Measurements from ENCODE around the gene LTO1.
"Not testable (repeated sequence)": the region's sequence is repeated elsewhere in the genome, so short reads cannot be mapped to it uniquely, and the experiment has no call there.

LTO1 gene

DNA sequence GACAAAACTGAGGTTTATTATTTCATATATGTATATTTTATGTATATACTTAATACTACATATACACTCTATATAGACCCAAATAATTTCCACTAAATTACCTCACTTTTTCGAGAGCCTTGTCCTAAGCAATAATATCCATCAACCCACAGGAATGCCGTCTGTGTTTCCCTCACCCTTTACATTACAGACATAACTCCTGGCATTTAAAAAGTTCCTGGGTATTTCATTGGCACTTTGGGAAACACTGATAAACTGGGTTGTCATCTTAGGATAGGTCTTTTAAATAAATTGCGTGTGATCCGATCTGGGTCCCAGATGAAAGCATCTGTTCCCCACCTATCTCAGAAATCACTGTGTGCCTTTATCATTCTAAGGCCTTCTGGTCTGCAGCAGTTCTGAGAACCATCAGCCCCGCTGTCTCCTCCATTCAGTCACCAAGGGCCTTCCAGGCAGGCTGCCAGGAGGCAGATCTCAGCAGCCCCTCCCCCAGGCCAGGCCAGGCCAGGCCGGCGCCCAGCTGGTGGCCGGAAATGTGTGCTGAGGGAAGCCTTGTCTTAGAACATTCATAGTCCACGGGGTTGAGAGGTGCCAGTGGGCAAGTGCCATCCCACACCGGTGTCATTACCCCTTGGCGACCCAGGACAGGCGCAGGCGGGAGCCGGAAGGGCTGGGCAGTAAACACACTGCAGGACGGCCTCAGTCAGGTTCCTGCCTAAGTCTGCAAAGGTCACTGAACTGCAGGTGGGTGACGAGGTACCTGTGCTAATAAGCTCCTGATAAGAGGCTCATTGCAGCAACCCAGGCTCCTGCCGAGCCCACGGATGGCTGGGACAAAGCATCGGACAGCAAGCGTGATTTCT is 25.4 kb upstream of the LTO1 start:
- no peak for DNase-seq (ENCODE audit: low read depth in 2 of 2)

DNA sequence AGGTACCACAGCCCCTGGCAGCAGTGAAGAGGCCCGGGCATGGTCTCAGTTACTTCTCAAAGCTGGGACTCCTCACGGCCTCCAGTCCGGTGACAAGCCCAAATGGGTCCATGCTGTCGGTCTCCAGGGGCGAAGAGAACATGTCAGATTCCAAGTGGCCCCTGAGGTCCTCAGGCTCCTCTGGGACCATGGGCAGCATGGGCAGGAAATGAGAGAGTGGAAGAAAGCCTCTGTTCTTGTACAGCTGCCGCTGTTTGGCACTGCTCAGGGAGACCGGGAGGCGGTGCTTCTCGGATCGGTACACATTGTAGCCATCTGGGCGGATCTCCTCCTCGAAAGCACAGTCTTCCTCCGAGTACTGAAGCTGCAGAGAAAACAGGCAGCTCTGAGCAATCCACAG is 24.1 kb upstream of the LTO1 start:
- no peak for DNase-seq (ENCODE audit: low read depth in 2 of 2)

DNA sequence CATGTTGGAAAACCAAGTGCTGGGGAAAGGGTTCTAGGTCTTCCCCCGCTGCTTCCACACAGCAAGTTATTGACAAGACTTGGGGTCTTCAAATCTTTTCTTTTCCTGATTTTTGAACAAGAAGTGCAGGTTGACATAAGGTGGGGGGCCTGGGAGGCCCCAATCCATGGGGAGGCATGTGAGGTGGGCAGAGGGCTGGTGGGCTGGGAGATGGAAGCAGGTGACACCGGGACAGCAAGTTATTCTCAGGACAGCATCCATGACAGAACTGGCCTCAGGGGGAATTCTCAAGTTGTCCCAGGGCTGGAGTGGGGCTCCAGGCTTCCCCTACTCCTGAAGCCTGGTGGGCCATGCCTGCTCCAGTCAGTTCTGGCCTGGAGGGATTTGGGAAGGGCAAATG is 23.2 kb upstream of the LTO1 start:
- DNase-seq (ENCODE audit: low read depth in 2 of 2), result no peak

DNA sequence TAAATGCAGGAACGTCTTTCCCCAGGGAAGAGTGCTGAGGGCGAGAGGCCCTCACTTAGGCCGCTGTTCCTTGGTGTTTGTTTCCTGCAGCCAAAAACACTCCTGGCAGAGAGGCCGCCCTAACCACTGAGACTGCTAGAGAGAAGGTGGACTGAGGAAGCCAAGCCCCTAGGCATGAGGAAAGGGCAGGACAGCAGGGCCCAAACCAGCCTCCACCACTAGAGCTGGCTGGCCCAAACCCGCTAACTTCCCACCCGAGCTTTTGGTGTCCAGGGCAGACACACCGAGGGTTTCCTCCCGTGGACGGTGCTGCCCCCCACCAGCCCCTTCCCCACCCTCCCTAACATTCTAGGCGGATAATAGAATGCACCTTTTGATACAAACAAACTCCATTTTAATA is 22.7 kb upstream of the LTO1 start:
- DNase-seq (ENCODE audit: low read depth in 2 of 2), result no peak

DNA sequence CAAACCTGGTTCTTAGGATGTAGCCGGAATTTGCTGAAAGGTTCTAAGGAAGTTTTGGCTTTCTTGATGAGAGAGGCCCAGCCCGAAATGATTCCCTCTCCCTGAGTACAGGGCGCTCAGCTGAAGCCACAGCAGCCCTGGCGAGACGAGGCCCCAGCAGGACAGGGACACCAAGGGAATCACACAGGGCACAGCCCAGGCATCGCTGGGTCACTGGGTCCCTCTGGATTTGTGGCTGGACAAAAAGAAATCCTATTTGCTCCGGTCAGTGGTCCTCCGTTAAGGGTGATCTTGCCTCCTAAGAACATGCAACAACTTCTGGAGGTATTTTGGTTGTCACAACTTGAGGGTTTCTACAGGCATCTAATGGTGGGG is 22.3 kb upstream of the LTO1 start:
- DNase-seq (ENCODE audit: low read depth in 2 of 2), result no peak

DNA sequence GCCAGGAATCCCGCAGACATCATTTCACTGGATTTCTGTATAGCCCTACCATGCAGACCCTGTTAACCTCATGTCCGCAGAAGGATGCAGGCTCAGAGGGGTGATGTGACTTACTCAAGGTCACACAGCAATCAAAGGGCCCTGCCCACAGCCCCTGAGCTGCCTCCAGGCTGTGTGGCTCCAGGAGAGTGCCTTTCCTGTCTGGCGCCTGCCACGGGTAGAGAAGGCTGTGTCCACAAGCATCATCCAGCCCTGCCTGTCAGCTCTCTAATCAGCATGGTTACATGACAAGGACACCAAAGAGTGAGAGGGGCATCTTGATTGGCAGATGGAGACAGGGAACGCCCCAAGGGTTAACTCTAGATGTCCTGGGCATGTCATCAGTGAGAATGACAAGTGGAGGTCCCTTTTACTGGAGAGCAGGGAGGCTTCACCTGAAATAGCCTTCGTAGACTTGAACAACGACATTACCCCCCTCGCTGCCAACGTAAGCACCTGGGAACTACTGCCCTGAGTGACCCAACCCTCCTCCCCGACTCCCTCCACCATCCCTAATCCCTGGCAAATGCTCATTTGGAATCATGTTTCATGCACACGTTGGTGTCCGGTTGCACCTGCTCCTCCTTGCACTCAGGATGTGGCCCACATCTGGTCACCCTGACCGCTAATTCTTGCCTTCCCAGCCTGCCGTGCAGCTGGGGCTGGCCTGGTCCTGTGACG is 21.8 kb upstream of the LTO1 start:
- DNase-seq (ENCODE audit: low read depth in 2 of 2), result no peak

DNA sequence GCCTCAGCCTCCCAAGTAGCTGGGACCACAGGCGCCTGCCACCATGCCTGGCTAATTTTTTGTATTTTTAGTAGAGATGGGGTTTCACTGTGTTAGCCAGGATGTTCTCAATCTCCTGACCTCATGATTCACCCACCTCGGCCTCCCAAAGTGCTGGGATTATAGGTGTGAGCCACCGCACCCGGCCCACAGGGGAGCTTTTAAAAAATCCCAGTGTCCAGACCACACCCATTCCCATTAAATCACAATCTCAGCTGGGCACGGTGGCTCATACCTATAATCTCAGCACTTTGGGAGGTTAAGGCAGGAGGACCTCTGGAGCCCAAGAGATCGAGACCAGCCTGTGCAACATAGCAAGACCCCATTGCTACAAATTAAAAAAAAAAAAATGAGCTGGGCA is 20.8 kb upstream of the LTO1 start:
- not testable (repeated sequence) for DNase-seq (ENCODE audit: low read depth in 2 of 2)

DNA sequence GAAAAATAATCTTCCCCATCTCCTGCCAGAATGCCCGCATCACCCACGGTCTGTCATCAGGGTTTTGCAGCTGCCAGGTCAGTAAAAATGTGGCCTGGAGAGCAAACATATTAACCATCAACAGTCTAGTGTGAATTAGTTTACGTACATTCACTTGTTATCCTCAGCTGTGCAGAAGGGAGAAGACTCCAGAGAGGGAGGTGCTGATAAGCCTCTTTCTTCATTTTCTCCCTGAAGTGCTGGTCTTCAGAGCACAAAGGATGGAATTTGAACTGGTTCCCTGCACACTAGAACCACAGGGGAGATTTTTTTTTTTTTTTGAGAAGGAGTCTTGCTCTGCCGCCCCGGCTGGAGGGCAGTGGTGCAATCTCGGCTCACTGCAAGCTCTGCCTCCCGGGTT is 20.4 kb upstream of the LTO1 start:
- DNase-seq (ENCODE audit: low read depth in 2 of 2), result no peak

DNA sequence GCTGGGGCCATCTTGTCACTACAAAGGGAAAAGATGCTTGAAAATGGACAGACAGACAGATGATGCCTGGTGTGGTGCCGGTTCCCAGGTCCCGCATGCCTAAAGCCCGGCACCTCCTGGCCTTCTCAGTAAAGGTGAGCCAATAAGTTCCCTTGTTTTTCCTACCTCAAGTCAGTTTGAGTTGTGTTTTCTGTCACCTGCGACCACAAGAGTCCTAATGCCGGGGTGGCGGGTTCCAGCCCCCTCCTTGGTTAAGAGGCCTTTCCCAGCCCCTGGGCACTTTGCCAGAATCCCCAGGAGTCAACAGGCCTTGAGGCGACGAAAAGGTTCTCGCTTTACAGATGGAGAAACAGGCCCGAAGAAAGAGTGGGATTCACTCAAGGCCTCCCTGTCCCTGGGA is 19.6 kb upstream of the LTO1 start:
- DNase-seq (ENCODE audit: low read depth in 2 of 2), result no peak

DNA sequence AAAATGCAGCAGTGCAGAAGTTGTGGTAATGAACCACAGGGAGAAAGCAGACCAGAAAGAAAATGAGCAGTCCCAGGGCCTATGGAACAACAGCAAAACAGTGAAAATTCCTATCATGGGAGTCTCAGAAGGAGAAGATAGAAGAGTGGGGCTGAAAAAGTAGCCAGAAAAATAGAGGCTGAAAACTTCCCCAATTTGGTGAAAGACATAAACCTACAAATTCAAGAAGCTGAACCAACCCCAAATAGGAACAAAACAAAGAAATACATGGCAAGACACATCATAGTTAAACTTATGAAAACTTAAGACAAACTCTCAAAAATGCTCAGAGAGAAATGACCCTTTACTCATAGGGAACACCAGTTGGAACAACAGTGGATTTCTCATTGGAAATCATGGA is 17.3 kb upstream of the LTO1 start:
- no peak for DNase-seq (ENCODE audit: low read depth in 2 of 2)

DNA sequence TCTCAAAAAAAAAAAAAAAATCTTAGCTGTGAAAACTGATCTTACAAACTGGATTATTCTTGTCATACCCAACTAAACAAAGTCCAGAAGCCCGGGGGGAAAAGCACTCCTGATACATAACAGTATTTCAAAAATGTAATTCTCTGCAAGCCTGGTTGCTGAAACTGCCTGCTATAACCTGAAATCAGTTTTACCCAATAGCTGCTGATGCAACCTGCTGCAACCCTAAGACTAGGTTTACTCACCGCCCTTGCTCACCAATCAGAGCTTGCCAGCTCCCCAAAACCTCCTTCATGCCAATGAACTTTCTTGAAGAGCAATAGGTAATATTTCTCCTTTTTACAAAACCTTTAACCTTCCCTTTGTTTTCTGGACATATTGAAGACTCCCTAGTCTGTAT is 16.3 kb upstream of the LTO1 start:
- no peak for DNase-seq (ENCODE audit: low read depth in 2 of 2)

DNA sequence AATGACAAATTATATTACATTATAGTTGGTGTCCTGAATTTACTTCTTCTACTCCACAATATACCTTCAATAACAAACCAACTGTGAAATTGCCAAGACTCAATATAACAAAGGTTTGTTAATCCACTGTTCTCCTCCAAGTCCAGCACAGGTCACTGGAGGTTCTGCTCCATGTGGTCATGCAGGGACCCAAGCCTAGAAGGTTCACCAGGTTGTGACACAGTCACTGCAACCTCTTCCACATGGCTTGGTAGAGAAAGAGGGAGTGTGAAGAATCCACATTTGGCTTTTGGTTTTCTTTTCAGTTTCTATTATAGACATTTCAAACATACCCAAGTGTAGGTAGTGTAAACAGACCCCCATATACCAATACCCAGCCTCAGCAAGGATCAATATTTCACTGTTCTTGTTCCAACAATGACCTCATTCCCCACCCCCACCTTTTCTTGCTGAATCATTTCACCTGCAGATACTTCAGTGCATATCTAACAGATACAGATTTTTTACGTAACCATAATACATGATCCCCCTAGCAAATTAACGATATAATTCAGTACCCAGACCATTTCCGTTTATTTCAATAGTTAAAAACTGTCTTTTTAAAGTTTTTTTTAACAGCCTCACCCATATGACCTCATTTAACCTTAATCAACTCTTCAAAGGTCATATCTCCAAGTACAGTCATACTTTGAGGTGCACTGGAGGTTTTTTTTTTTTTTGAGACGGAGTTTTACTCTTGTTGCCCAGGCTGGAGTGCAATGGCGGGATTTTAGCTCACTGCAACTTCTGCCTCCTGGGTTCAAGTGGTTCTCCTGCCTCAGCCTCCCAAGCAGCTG is 14.5 kb upstream of the LTO1 start:
- DNase-seq (ENCODE audit: low read depth in 2 of 2), result no peak

DNA sequence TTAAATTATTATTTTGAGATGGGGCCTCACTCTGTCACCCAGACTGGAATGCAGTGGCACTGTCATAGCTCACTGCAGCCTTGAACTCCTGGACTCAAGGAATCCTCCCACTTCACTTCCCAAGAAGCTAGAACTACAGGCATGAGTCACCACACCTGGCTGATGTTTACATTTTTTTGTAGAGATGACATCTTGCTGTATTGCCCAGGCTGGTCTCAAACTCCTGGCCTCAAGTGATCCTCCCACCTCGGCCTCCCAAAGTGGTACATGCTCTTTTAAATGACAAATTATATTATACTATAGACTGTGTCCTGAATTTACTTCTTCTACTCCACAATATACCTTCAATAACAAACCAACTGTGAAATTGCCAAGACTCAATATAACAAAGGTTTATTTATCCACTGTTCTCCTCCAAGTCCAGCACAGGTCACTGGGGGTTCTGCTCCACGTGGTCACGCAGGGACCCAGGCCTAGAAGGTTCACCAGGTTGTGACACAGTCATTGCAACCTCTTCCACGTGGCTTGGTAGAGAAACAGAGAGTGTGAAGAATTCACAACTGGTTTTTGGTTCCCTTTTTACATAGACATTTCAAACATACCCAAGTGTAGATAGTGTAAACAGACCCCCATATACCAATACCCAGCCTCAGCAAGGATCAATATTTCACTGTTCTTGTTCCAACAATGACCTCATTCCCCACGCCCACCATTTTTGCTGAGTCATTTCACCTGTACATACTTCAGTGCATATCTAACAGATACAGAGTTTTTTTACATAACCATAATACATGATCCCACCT is 13.0 kb upstream of the LTO1 start:
- DNase-seq (ENCODE audit: low read depth in 2 of 2), result not testable (repeated sequence)

DNA sequence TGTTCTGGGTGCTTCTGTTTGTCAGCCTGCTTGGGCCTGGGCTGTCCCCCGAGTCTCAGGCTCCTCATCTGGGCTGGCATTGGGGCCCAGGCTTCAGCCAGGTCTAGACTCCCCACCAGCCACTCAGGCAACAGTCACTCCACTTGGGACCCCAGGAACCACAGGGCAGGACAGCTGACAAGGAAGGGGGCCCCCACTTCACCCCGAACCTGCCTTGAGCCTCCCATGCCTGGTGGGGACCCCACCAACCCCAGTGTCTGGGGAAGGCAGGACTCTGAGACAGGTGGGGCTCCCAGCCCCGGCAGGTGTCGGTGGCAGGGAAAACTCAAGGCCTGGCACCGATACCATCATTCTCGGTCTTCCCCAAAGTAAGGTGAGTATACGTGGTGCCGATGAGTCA is 11.7 kb upstream of the LTO1 start:
- no peak for DNase-seq (ENCODE audit: low read depth in 2 of 2)

DNA sequence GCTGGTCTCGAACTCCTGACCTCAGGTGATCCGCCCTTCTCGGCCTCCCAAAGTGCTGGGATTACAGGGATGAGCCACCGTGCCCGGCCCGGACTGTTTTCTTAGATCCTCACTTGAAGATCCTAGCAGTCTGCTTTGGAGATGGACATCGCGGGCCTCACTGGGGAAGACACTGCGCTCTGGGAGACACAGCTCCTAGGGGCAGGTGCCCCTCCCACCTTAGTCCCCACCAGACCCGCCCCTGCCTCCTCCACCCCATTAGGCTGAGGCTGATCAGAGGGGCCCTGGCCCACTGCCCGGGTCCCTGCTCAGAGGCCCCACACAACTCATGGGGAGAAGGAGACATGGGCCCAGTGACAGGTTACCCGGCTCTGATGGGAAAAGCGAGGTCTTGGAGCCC is 11.3 kb upstream of the LTO1 start:
- DNase-seq (ENCODE audit: low read depth in 2 of 2), result no peak

DNA sequence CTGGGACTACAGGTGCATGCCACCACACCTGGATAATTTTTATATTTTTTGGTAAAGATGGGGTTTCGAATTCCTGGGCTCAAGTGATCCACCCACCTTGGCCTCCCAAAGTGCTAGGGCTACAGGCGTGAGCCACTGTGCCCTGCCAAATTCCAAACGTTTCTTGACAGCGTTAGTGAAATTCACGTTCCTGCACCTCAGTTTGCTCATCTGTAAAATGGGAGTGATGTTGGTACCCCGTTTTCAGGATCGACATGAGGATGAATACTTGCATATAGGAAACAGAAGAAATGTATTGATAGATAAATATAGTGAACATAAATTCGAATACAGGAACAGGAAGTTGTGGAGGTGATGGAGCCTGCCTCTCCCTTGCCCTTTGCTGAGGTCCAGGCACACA is 10.2 kb upstream of the LTO1 start:
- no peak for DNase-seq (ENCODE audit: low read depth in 2 of 2)

DNA sequence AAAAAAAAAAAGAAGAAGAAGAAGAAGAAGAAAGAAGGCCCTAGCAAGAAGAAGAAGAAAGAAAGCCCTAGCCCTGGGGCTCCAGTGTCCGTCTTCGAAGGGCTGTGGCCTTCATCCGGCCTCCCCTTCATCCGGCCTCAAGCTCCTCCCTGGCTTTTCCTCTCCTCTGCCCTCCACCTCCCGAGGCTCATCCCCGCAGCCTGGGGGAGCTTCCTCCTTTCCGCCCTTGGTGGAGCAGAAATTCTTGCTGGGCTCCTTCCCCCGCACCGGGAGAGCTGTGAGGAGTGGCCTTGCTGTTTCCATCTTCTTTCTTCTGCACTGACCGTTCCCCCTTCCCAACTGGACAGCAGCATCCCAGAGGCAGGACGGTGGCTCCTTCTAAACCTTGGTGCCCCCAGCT is 9.5 kb upstream of the LTO1 start:
- DNase-seq (ENCODE audit: low read depth in 2 of 2), result no peak

DNA sequence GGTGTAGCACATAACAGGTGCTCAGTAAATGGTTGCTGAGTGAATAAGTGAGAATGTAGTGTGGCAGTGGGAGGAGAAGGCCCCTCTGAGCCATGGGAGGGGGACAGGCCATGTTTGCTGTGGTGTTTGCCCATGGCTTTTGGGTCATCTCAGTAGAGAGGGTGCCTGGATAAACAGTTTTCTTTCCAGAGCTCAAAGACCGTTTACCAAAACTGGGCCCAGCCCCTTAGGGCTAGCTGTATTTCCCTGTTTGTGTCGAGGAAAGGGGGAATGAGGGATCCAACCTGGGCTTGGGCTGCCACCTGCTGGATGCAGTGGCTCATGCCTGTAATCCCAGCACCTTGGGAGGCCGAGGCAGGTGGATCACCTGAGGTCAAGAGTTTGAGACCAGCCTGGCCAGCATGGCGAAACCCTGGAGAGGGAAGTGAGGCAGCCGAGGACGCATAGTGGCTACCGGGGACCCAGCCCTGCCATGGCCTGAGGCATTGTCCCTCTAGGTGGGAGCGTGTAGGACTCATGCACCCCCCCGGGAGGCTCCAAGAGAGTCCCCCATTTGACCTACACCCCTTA is 8.7 kb upstream of the LTO1 start:
- no peak for DNase-seq (ENCODE audit: low read depth in 2 of 2)

DNA sequence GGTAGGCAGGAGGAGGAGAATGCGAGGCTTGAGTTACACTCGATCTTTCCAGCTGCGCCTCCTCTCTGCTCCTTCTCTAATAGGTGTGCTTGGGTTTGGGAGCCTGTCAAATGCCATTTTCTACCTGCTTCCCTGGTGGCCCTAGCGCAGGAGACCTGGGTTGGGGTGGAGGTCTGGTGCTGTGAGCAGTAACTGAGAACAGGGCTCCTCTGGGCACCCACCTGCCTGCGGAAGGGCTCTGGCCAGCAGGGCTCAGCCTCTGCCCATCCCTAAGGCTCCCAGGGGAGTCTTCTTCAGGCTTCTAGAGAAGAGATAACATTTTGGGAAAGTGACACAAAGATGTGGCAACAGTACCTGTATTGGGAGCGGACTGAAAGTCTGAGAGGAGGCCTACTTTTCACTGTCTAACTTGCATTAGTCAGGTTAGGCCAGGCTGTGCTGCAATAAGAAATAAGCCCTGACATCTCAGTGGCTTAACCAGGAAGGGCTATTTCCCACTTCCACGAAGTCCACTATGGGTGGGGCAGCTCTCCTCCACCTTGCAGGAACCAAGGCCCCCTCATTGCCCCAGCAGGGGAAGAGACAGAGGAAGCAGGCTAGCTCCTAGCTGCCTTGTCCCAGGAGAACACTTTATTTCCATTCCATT is 7.7 kb upstream of the LTO1 start:
- no peak for DNase-seq (ENCODE audit: low read depth in 2 of 2)

DNA sequence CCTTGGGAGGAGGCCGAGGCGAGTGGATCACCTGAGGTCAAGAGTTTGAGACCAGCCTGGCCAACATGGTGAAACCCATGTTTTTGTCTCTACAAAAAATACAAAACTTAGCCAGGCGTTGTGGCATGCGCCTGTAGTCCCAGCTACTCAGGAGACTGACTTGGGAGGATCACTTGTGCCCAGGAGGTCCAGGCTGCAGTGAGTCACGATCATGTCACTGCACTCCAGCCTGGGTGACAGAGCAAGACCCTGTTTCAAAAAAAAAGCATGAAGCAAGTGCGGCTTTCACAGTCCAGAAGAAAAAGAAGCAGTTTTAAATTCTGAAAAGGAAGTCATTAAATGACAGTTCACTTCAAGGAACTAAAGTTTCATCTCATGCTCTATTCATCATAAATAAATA is 7.1 kb upstream of the LTO1 start:
- no peak for DNase-seq (ENCODE audit: low read depth in 2 of 2)

DNA sequence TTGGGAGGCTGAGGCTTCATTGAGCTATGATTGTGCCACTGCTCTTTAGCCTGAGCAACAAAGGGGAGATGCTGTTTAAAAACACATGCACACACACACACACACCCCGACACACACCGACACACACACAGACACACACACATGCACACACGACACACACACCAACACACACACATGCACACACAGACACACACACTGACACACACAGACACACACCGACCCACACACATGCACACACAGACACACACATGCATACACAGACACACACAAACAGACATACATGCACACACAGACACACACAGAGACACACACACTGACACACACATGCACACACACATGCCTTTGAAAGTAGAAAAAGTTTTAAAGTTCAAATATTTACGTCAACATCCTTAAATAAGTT is 5.5 kb upstream of the LTO1 start:
- DNase-seq (ENCODE audit: low read depth in 2 of 2), result no peak

Data from stimulated activated CD8-positive, alpha-beta memory T cell treated with anti-CD3 and anti-CD28 coated beads, Interleukin-2, amount 100 ng/mL, for 48 hours (primary cell).